K562 (cell line): ENCODE results near the gene HBP1. TPM values are rescaled to one million over a fixed set of nuclear protein-coding genes. Genes with fewer than 3 reads are reported as not detected.
A peak's percentile ranks its signal among the peaks of the same experiment; 100 is the strongest.

Experiments
- ATAC-seq: fragments of 200-7000 bp; cut with Tn5 transposase; 3 replicates; pipeline ENCODE4 v1.9.1; 2020; ENCODE audit warnings: moderate library complexity
- BruUV-seq: library from RNA; stranded (reverse); fragments of 400-500 nt; replicated peaks from 2 replicates; lab custom pipeline; 2021; lab: Mats Ljungman, UMichigan
- CTCF ChIA-PET: fragments of 300-600 bp; formaldehyde crosslinking; extraction: SDS; loops from one replicate; lab custom pipeline; 2021; ENCODE audit warnings: low intra/inter-chr PET ratio; lab: Yijun Ruan, JAX
- POLR2A ChIA-PET: fragments of 300-600, 350-650 bp; sonication (Branson Sonifier 250); formaldehyde crosslinking; extraction: SDS; loops from one replicate; lab custom pipeline; 2021; ENCODE audit warnings: antibody characterized with exemption, inconsistent platforms; lab: Yijun Ruan, JAX
- DNase-seq, 4 experiments: peaks; one replicate each; pipeline versions ENCODE4 v3.0.0 to v3.0.0-alpha.2; 2011 to 2018; ENCODE audit warnings: low spot score in 3 of 4, mixed read lengths in 3 of 4; ENCODE audit errors: extremely low read depth in 1 of 4
- FAIRE-seq: peaks from 2 replicates; lab custom pipeline; 2011; peaks lifted over from hg19 to GRCh38; lab: Jason Lieb, UNC
- H2AFZ ChIP-seq: 2 replicates; pipeline ENCODE4 v1.6.0; 2011; ENCODE audit warnings: low read depth, low read length, control low read depth, inconsistent platforms
- H3K27ac ChIP-seq: fragments of 200-600 bp; 3 replicates; pipeline ENCODE4 v1.8.0; 2011; ENCODE audit warnings: low read depth, mild to moderate bottlenecking, control low read depth, inconsistent platforms, low read length, moderate library complexity, mixed read lengths; ENCODE audit errors: extremely low read depth
- H3K27me3 ChIP-seq, 2 experiments: fragments of 300-600 bp in 1 of 2; 2 replicates in 1 of 2; 3 replicates in 1 of 2; pipeline versions ENCODE4 v1.6.0 to v1.8.0; 2011; ENCODE audit warnings: inconsistent platforms in 2 of 2, low read length in 2 of 2, mild to moderate bottlenecking in 1 of 2, mixed read lengths in 1 of 2, moderate library complexity in 1 of 2; ENCODE audit not compliant: control insufficient read depth in 2 of 2, insufficient read depth in 2 of 2
- H3K36me3 ChIP-seq: fragments of 300-600 bp; 3 replicates; pipeline ENCODE4 v1.8.0; 2011; ENCODE audit warnings: mild to moderate bottlenecking, low read length, inconsistent platforms; ENCODE audit not compliant: control insufficient read depth, insufficient read depth
- H3K4me1 ChIP-seq, 2 experiments: fragments of 200-600 bp in 1 of 2; replicated peaks in 1 of 2; 2 replicates in 1 of 2; 3 replicates in 1 of 2; pipeline versions ENCODE4 v1.5.1 to v1.8.0; 2011; ENCODE audit warnings: inconsistent platforms in 2 of 2, low read length in 2 of 2, mild to moderate bottlenecking in 1 of 2, mixed read lengths in 1 of 2, moderate library complexity in 1 of 2; ENCODE audit not compliant: control insufficient read depth in 2 of 2, insufficient read depth in 2 of 2
- H3K4me2 ChIP-seq: 2 replicates; pipeline ENCODE4 v1.6.1; 2011; ENCODE audit warnings: low read length, control low read depth, inconsistent platforms, mixed read lengths; ENCODE audit not compliant: insufficient read depth
- H3K4me3 ChIP-seq: fragments of 200-600 bp; sonication (generic), shearing (Covaris generic); 2 replicates; pipeline ENCODE4 v1.5.1; 2016; ENCODE audit warnings: control low read depth, inconsistent platforms
- H3K79me2 ChIP-seq: fragments of 200-600 bp; 3 replicates; pipeline ENCODE4 v1.8.0; 2011; ENCODE audit warnings: low read length, inconsistent platforms; ENCODE audit not compliant: control insufficient read depth, insufficient read depth
- H3K9ac ChIP-seq, 2 experiments: 2 replicates each; pipeline versions ENCODE4 v1.6.0 to v1.6.1; 2011; ENCODE audit warnings: low read depth in 2 of 2, low read length in 2 of 2, control low read depth in 1 of 2, inconsistent platforms in 1 of 2, mild to moderate bottlenecking in 1 of 2, mixed read lengths in 1 of 2; ENCODE audit not compliant: insufficient read depth in 1 of 2
- H3K9me1 ChIP-seq: one replicate; pipeline ENCODE4 v1.6.0; 2011; ENCODE audit warnings: inconsistent platforms, mild to moderate bottlenecking, low read length, moderate library complexity; ENCODE audit not compliant: control insufficient read depth, insufficient read depth
- H3K9me3 ChIP-seq: replicated peaks from 2 replicates; pipeline ENCODE4 v1.5.1; 2011; ENCODE audit warnings: low read depth, low read length, inconsistent platforms; ENCODE audit not compliant: control insufficient read depth, insufficient read depth
- H4K20me1 ChIP-seq: replicated peaks from 2 replicates; pipeline ENCODE4 v1.6.1; 2011; ENCODE audit warnings: low read length, inconsistent platforms, mixed read lengths; ENCODE audit not compliant: control insufficient read depth, insufficient read depth
- CTBP1 ChIP-seq: fragments of 450-650 bp; IDR thresholded peaks from 2 replicates; pipeline ENCODE4 v1.6.1; 2016; ENCODE audit warnings: borderline replicate concordance
- GATA2 ChIP-seq: sonication (generic); formaldehyde crosslinking; IDR thresholded peaks from 2 replicates; pipeline ENCODE4 v1.4.0; 2020; ENCODE audit warnings: mild to moderate bottlenecking, missing genetic modification reagents
- HDGF ChIP-seq: fragments of 450-650 bp; IDR thresholded peaks from 2 replicates; pipeline ENCODE4 v1.6.1; 2016
- JUND ChIP-seq, 2 experiments: IDR thresholded peaks; 2 replicates in 1 of 2; 3 replicates in 1 of 2; pipeline ENCODE4 v1.6.1; 2011; ENCODE audit warnings: borderline replicate concordance in 2 of 2, low read depth in 2 of 2, low read length in 2 of 2, improper control_type of control experiment in 1 of 2, missing biosample characterization in 1 of 2, missing genetic modification characterization in 1 of 2, missing genetic modification reagents in 1 of 2
- MAZ ChIP-seq, 2 experiments: fragments of 450-650 bp in 1 of 2; sonication (generic) in 1 of 2; formaldehyde crosslinking; IDR thresholded peaks in 1 of 2; conservative IDR thresholded peaks in 1 of 2; 2 replicates each; pipeline versions ENCODE4 v1.4.0 to v1.5.0; 2020; ENCODE audit warnings: mild to moderate bottlenecking in 1 of 2, missing genetic modification reagents in 1 of 2
- MCM7 ChIP-seq, 2 experiments: fragments of 450-650 bp; IDR thresholded peaks; 2 replicates each; pipeline ENCODE4 v1.6.1; 2016 to 2018
- MTA1 ChIP-seq: fragments of 450-650 bp; IDR thresholded peaks from 2 replicates; pipeline ENCODE4 v1.6.1; 2017; ENCODE audit warnings: borderline replicate concordance
- PURB ChIP-seq: sonication (generic); formaldehyde crosslinking; IDR thresholded peaks from 2 replicates; pipeline ENCODE4 v1.9.0; 2021; ENCODE audit warnings: low read depth, mild to moderate bottlenecking, missing genetic modification reagents
- RBM15 ChIP-seq: fragments of 200-400 bp; formaldehyde crosslinking; IDR thresholded peaks from 2 replicates; pipeline ENCODE4 v1.6.1; 2018; ENCODE audit warnings: mild to moderate bottlenecking, low read length, moderate library complexity; ENCODE audit not compliant: insufficient read depth
- SMARCC2 ChIP-seq: fragments of 450-650 bp; IDR thresholded peaks from 2 replicates; pipeline ENCODE4 v1.6.1; 2017; ENCODE audit warnings: antibody characterized with exemption, moderate library complexity, mild to moderate bottlenecking, low read depth
- TAF9B ChIP-seq: fragments of 450-650 bp; IDR thresholded peaks from 2 replicates; pipeline ENCODE4 v1.6.1; 2018; ENCODE audit warnings: mild to moderate bottlenecking; ENCODE audit not compliant: partially characterized antibody
- TRIM24 ChIP-seq, 2 experiments: fragments of 450-650 bp; IDR thresholded peaks; 2 replicates each; pipeline ENCODE4 v1.6.1; 2016
- ZNF165 ChIP-seq: fragments of 250-450 bp; sonication (Bioruptor Pico); IDR thresholded peaks from 2 replicates; pipeline ENCODE4 v1.4.0; 2020; ENCODE audit warnings: borderline replicate concordance
- WGBS: fragments of 100-300 bp; shearing (Covaris generic); methylation state at CpG from one replicate; pipeline ENCODE4 v1.1.6; 2016; ENCODE audit warnings: low coverage, mixed read lengths; ENCODE audit not compliant: insufficient coverage; ENCODE audit errors: missing lambda C conversion rate; 5-methylcytosine and 5-hydroxymethylcytosine counted together
- in situ Hi-C: fragments of 300-500 bp; cut with MboI; formaldehyde crosslinking; loops from 4 replicates; pipeline ENCODE4 v1.15.0; 2018; ENCODE audit warnings: inconsistent platforms, mixed read lengths
- intact Hi-C: fragments of 100-400 bp; cut with micrococcal nuclease; formaldehyde crosslinking; loops from 2 replicates; pipeline ENCODE4 v1.14.2; 2022
- polyA plus RNA-seq, 8 experiments: library from polyadenylated mRNA; depleted of rRNA in 4 of 8; stranded (reverse) in 5 of 8; unstranded in 3 of 8; fragments of >200 nt; fragmentation: Nextera tagmentation in 2 of 8; fragmentation: Illumina TruSeq in 1 of 8; extraction: Ambion mirVana in 2 of 8; extraction: Trizol in 1 of 8; gene quantifications; 2 replicates each; pipeline versions ENCODE4 v1.2.1 to v1.2.3, GENCODE V29; 2011 to 2014; ENCODE audit warnings: inconsistent platforms in 1 of 8, missing spikeins in 1 of 8
- total RNA-seq, 7 experiments: library from RNA; depleted of rRNA in 6 of 7; stranded (reverse); fragments of >200 nt in 6 of 7; fragmentation: Illumina TruSeq in 2 of 7; extraction: Trizol in 2 of 7; gene quantifications; 2 replicates each; pipeline versions ENCODE4 v1.2.1 to v1.2.3, GENCODE V29; 2011 to 2021; ENCODE audit warnings: low replicate concordance in 1 of 7
- TF ChIP-seq, protein P1 (sequence below): sonication (generic); formaldehyde crosslinking; IDR thresholded peaks from 2 replicates; pipeline ENCODE4 v1.8.0; 2023; ENCODE audit warnings: mild to moderate bottlenecking, missing genetic modification reagents
- TF ChIP-seq, protein P2 (sequence below), 2 experiments: fragments of 450-650 bp in 1 of 2; sonication (generic) in 1 of 2; formaldehyde crosslinking in 1 of 2; IDR thresholded peaks in 1 of 2; conservative IDR thresholded peaks in 1 of 2; 2 replicates each; pipeline versions ENCODE4 v1.6.1 to v1.8.1; 2016 to 2023; ENCODE audit warnings: mild to moderate bottlenecking in 2 of 2, moderate library complexity in 2 of 2, inconsistent platforms in 1 of 2, missing genetic modification reagents in 1 of 2
- TF ChIP-seq, protein P3 (sequence below): fragments of 450-650 bp; formaldehyde crosslinking; IDR thresholded peaks from 2 replicates; pipeline ENCODE4 v1.4.0; 2022; ENCODE audit warnings: missing genetic modification characterization

HBP1 gene
- total and polyA plus RNA-seq, 9 of the 15 experiments (the other 6 are each of a cell fraction or from before 2014, with no cell fraction given), result 18.7 to 59.9 (median 27.0) TPM

GRCh38 chr7:107165341-107165740 lies 3.5 kb upstream of the HBP1 start:
- Histone ChIP-seq H4K20me1 (no peaks in the 10 kb centered on the region; the same call in 1 of the 2 replicates), H3K9me3 (no peaks in the 10 kb centered on the region), H3K27ac (peak overlapping the region; percentile 12; the same call in 2 of the 3 replicates), H3K9me1 (no peaks in the 10 kb centered on the region), H3K4me1 (peaks cover 5 to 16% of the 10 kb centered on the region in 2 experiments), H3K79me2 (peaks cover 6% of the 10 kb centered on the region), H2AFZ (peak overlapping the region; percentile 86), H3K9ac (peak overlapping the region in 1 of 2 experiments; percentile 3; a peak in 1 of 4 replicates), H3K36me3 (peaks cover 16% of the 10 kb centered on the region; the same call in 2 of the 3 replicates), H3K27me3 (no peaks in the 10 kb centered on the region), H3K4me3 (no peak overlapping the region), H3K4me2 (peak overlapping the region; percentile 37; the same call in 1 of the 2 replicates)
- FAIRE-seq (peak; percentile 46), DNase-seq (peak; percentile 31 to 64 (median 38)), ATAC-seq (no peak)
- 2% methylated on average over 3 of the region's 3 CpGs for WGBS
- ChIA-PET POLR2A (interaction anchor here (0.6 to 1.5 kb wide), 7 partner anchors 13 to 881 kb away, joined by 3 to 7 read pairs (median 3); partner anchors contain the start of gene NAMPT), CTCF (no interaction called here)
- in situ Hi-C loops (no loop called here), intact Hi-C loops (loop anchor here (5.0 kb wide), 3 partner anchors 298 to 503 kb away; partner anchors contain the start of genes CCDC71L and PIK3CG)
- BruUV-seq, result no TSS peak
- TF ChIP-seq MTA1 (peak; percentile 71), MCM7 (IDR thresholded peaks at IDR 0.05) (peak in 1 of 2 experiments; percentile 27; a peak in 1 of 4 replicates), TRIM24 (IDR thresholded peaks at IDR 0.05) (0 out of 4 replicates have a peak, but pooled peaks of 1 of the 2 experiments have one; percentile 12), TAF9B (no peak), PURB (CRISPR knock-in tag) (no peak), GATA2 (0 out of 2 replicates have a peak, but pooled peaks have one; percentile 25), CTBP1 (peak; percentile 70; the same call in 1 of the 2 replicates), SMARCC2 (0 out of 2 replicates have a peak, but pooled peaks have one; percentile 40), MAZ (CRISPR knock-in tag; conservative IDR thresholded peaks at IDR 0.05 in 1 of 2, IDR thresholded peaks at IDR 0.05 in 1 of 2) (0 out of 4 replicates have a peak, but pooled peaks of 1 of the 2 experiments have one; percentile 31), HDGF (peak; percentile 97; the same call in 1 of the 2 replicates), RBM15 (no peak), ZNF165 (CRISPR knock-in tag) (no peak), JUND (IDR thresholded peaks at IDR 0.05; ENCODE audit: borderline replicate concordance, low read depth, low read length) (peak; percentile 88), JUND (tag; IDR thresholded peaks at IDR 0.05; ENCODE audit: borderline replicate concordance, low read depth, low read length) (peak; percentile 91)
- TF ChIP-seq, protein P1, sequence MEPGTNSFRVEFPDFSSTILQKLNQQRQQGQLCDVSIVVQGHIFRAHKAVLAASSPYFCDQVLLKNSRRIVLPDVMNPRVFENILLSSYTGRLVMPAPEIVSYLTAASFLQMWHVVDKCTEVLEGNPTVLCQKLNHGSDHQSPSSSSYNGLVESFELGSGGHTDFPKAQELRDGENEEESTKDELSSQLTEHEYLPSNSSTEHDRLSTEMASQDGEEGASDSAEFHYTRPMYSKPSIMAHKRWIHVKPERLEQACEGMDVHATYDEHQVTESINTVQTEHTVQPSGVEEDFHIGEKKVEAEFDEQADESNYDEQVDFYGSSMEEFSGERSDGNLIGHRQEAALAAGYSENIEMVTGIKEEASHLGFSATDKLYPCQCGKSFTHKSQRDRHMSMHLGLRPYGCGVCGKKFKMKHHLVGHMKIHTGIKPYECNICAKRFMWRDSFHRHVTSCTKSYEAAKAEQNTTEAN (CRISPR knock-in tag), result no peak
- TF ChIP-seq, protein P2, sequence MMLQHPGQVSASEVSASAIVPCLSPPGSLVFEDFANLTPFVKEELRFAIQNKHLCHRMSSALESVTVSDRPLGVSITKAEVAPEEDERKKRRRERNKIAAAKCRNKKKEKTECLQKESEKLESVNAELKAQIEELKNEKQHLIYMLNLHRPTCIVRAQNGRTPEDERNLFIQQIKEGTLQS (IDR thresholded peaks at IDR 0.05), result peak; percentile 90
- TF ChIP-seq, protein P2 (CRISPR knock-in tag; conservative IDR thresholded peaks at IDR 0.05), result no peak; the same call in 1 of the 2 replicates
- TF ChIP-seq, protein P3, sequence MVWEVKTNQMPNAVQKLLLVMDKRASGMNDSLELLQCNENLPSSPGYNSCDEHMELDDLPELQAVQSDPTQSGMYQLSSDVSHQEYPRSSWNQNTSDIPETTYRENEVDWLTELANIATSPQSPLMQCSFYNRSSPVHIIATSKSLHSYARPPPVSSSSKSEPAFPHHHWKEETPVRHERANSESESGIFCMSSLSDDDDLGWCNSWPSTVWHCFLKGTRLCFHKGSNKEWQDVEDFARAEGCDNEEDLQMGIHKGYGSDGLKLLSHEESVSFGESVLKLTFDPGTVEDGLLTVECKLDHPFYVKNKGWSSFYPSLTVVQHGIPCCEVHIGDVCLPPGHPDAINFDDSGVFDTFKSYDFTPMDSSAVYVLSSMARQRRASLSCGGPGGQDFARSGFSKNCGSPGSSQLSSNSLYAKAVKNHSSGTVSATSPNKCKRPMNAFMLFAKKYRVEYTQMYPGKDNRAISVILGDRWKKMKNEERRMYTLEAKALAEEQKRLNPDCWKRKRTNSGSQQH (CRISPR knock-in tag), result 0 out of 2 replicates have a peak, but pooled peaks have one; percentile 11
